NB4 (cell line): ENCODE results near the gene ZNF688.

Source experiments
- MYC ChIP-seq: IDR thresholded peaks from 2 replicates; pipeline ENCODE4 v1.6.1; 2011; ENCODE audit warnings: low read depth, low read length
- POLR2A ChIP-seq: IDR thresholded peaks from 2 replicates; pipeline ENCODE4 v1.6.1; 2011; ENCODE audit warnings: mild to moderate bottlenecking; ENCODE audit not compliant: insufficient read length; ENCODE audit errors: extremely low read depth
- TF ChIP-seq, protein P1 (sequence below): IDR thresholded peaks from one replicate; pipeline ENCODE4 v1.5.1; 2012; ENCODE audit warnings: low read depth, low read length
- TF ChIP-seq, protein P2 (sequence below): IDR thresholded peaks from 2 replicates; pipeline ENCODE4 v1.6.1; 2011; ENCODE audit warnings: low read depth, low read length

DNA sequence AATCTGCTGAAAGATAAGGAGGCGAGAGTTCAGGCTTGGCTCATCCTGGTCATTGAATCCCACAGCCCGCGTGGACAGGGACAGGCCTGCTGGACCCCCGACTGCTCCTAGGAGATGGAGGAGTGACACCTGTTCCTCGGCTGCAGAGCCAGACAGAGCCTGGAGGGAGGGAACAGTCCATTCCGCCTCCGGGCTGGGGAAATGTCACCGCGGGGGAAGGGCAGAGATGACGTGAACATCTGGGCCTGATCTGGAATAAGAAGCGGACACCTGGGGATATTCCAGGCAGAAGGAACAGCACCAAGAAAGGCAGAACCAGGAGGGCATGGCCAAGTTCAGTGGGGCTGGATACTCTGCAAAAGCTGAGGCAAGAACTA is 38.4 kb downstream of the ZNF688 start:
- TF ChIP-seq, protein P1, sequence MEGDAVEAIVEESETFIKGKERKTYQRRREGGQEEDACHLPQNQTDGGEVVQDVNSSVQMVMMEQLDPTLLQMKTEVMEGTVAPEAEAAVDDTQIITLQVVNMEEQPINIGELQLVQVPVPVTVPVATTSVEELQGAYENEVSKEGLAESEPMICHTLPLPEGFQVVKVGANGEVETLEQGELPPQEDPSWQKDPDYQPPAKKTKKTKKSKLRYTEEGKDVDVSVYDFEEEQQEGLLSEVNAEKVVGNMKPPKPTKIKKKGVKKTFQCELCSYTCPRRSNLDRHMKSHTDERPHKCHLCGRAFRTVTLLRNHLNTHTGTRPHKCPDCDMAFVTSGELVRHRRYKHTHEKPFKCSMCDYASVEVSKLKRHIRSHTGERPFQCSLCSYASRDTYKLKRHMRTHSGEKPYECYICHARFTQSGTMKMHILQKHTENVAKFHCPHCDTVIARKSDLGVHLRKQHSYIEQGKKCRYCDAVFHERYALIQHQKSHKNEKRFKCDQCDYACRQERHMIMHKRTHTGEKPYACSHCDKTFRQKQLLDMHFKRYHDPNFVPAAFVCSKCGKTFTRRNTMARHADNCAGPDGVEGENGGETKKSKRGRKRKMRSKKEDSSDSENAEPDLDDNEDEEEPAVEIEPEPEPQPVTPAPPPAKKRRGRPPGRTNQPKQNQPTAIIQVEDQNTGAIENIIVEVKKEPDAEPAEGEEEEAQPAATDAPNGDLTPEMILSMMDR = no peak
- TF ChIP-seq, protein P2, sequence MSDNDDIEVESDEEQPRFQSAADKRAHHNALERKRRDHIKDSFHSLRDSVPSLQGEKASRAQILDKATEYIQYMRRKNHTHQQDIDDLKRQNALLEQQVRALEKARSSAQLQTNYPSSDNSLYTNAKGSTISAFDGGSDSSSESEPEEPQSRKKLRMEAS = no peak
- TF ChIP-seq MYC (no peak), POLR2A (no peak)
